SK-N-SH (cell line): ENCODE data around the gene MYO1D. TPM values are rescaled to one million over a fixed set of nuclear protein-coding genes. Genes with fewer than 3 reads are reported as not detected.

Source experiments
- CTCF ChIA-PET: fragments of 300-600, 350-600 bp; formaldehyde crosslinking; extraction: SDS; loops from one replicate; lab custom pipeline; 2021; lab: Yijun Ruan, JAX
- POLR2A ChIA-PET: fragments of 350-600 bp; sonication (Branson Sonifier 250); formaldehyde crosslinking; extraction: SDS; loops from one replicate; lab custom pipeline; 2020; ENCODE audit warnings: antibody characterized with exemption, inconsistent platforms; lab: Yijun Ruan, JAX
- DNase-seq: peaks from one replicate; pipeline ENCODE4 v3.0.0; 2012
- H2AFZ ChIP-seq: fragments of 200-600 bp; sonication (generic); 2 replicates; pipeline ENCODE4 v1.8.1; 2016; ENCODE audit warnings: antibody characterized with exemption, mild to moderate bottlenecking, low read depth
- H3F3A ChIP-seq: fragments of 200-600 bp; sonication (generic); replicated peaks from 2 replicates; pipeline ENCODE3; 2016; ENCODE audit warnings: antibody characterized with exemption, mild to moderate bottlenecking; ENCODE audit not compliant: insufficient read depth
- H3K27ac ChIP-seq, 2 experiments: fragments of 200-500 bp in 1 of 2; fragments of 200-600 bp in 1 of 2; sonication (Bioruptor generic) in 1 of 2; sonication (generic), shearing (Covaris generic) in 1 of 2; 2 replicates each; pipeline versions ENCODE4 v1.5.1 to v1.6.1; 2014 to 2016; ENCODE audit warnings: low read depth in 2 of 2, inconsistent platforms in 1 of 2, low read length in 1 of 2, mild to moderate bottlenecking in 1 of 2, mixed read lengths in 1 of 2
- H3K27me3 ChIP-seq: fragments of 200-600 bp; sonication (generic), shearing (Covaris generic); 2 replicates; pipeline ENCODE4 v1.6.1; 2016; ENCODE audit warnings: mixed run types; ENCODE audit not compliant: insufficient read depth
- H3K36me3 ChIP-seq, 2 experiments: fragments of 200-500 bp in 1 of 2; fragments of 200-600 bp in 1 of 2; sonication (Bioruptor generic) in 1 of 2; sonication (generic) in 1 of 2; replicated peaks in 1 of 2; 2 replicates each; pipeline versions ENCODE3 to v1.5.1; 2014 to 2016; ENCODE audit warnings: low read length in 1 of 2, mild to moderate bottlenecking in 1 of 2; ENCODE audit not compliant: insufficient read depth in 2 of 2, control insufficient read depth in 1 of 2
- H3K4me1 ChIP-seq, 2 experiments: fragments of 200-500 bp in 1 of 2; fragments of 200-600 bp in 1 of 2; sonication (Bioruptor generic) in 1 of 2; sonication (generic), shearing (Covaris generic) in 1 of 2; 2 replicates each; pipeline versions ENCODE4 v1.5.1 to v1.6.1; 2014 to 2016; ENCODE audit warnings: low read depth in 1 of 2, low read length in 1 of 2, mixed run types in 1 of 2; ENCODE audit not compliant: insufficient read depth in 2 of 2, control insufficient read depth in 1 of 2
- H3K4me2 ChIP-seq: fragments of 200-600 bp; sonication (generic), shearing (Covaris generic); 2 replicates; pipeline ENCODE4 v1.6.1; 2017; ENCODE audit warnings: mixed run types
- H3K4me3 ChIP-seq, 2 experiments: fragments of 200-500 bp in 1 of 2; fragments of 200-600 bp in 1 of 2; sonication (Bioruptor generic) in 1 of 2; sonication (generic), shearing (Covaris generic) in 1 of 2; 2 replicates each; pipeline versions ENCODE4 v1.5.1 to v1.8.1; 2014 to 2016; ENCODE audit warnings: low read depth in 2 of 2, inconsistent platforms in 1 of 2, low read length in 1 of 2, mild to moderate bottlenecking in 1 of 2, mixed read lengths in 1 of 2, moderate library complexity in 1 of 2
- H3K79me2 ChIP-seq: fragments of 200-600 bp; sonication (generic); 2 replicates; pipeline ENCODE4 v1.8.1; 2017; ENCODE audit warnings: mild to moderate bottlenecking; ENCODE audit not compliant: insufficient read depth
- H3K9ac ChIP-seq: fragments of 200-600 bp; sonication (generic); 2 replicates; pipeline ENCODE4 v1.6.1; 2017; ENCODE audit warnings: mixed run types
- H3K9me2 ChIP-seq: fragments of 200-600 bp; sonication (generic); 2 replicates; pipeline ENCODE4 v1.6.1; 2017; ENCODE audit warnings: mixed run types
- H3K9me3 ChIP-seq: fragments of 200-600 bp; sonication (generic); 2 replicates; pipeline ENCODE4 v1.6.1; 2017; ENCODE audit warnings: mixed run types, mild to moderate bottlenecking, moderate library complexity
- H4K20me1 ChIP-seq: fragments of 200-600 bp; sonication (generic); 2 replicates; pipeline ENCODE4 v1.6.1; 2017; ENCODE audit warnings: mild to moderate bottlenecking, mixed run types; ENCODE audit not compliant: insufficient read depth
- CTCF ChIP-seq: fragments of 200-600 bp; sonication (generic); IDR thresholded peaks from 2 replicates; pipeline ENCODE4 v1.6.1; 2017; ENCODE audit warnings: antibody characterized with exemption, mild to moderate bottlenecking, moderate library complexity
- EP300 ChIP-seq, 2 experiments: IDR thresholded peaks; 2 replicates each; pipeline versions ENCODE4 v1.4.0 to v1.6.1; 2012; ENCODE audit warnings: borderline replicate concordance in 1 of 2, low read depth in 1 of 2, low read length in 1 of 2
- FOSL2 ChIP-seq: IDR thresholded peaks from 2 replicates; pipeline ENCODE4 v1.4.0; 2012; ENCODE audit warnings: low read depth, mild to moderate bottlenecking, moderate library complexity, borderline replicate concordance
- FOXJ3 ChIP-seq: sonication (generic); formaldehyde crosslinking; IDR thresholded peaks from 2 replicates; pipeline ENCODE4 v1.5.1; 2020; ENCODE audit warnings: mild to moderate bottlenecking, missing genetic modification reagents
- MXI1 ChIP-seq: IDR thresholded peaks from 2 replicates; pipeline ENCODE4 v1.6.1; 2012; ENCODE audit warnings: mild to moderate bottlenecking, low read depth, low read length, improper control_type of control experiment
- POLR2AphosphoS5 ChIP-seq: IDR thresholded peaks from 2 replicates; pipeline ENCODE4 v1.6.1; 2012; ENCODE audit warnings: low read depth, low read length
- RXRA ChIP-seq: IDR thresholded peaks from 2 replicates; pipeline ENCODE4 v1.4.0; 2012; ENCODE audit warnings: low read depth, mild to moderate bottlenecking, borderline replicate concordance
- TCF12 ChIP-seq: IDR thresholded peaks from 2 replicates; pipeline ENCODE4 v1.4.0; 2012
- TEAD4 ChIP-seq: IDR thresholded peaks from 2 replicates; pipeline ENCODE4 v1.4.0; 2012; ENCODE audit warnings: mild to moderate bottlenecking, borderline replicate concordance; ENCODE audit not compliant: insufficient read depth
- YY1 ChIP-seq: IDR thresholded peaks from 2 replicates; pipeline ENCODE4 v1.4.0; 2012; ENCODE audit warnings: low read depth, mild to moderate bottlenecking
- WGBS: methylation state at CpG from one replicate; pipeline ENCODE4 v1.1.6; 2017; ENCODE audit warnings: low lambda C conversion rate; 5-methylcytosine and 5-hydroxymethylcytosine counted together
- polyA plus RNA-seq, 3 experiments: library from polyadenylated mRNA; depleted of rRNA; stranded (reverse); fragments of >200 nt; gene quantifications; 2 replicates each; pipeline ENCODE4 v1.2.3, GENCODE V29; 2012

MYO1D gene
- polyA plus RNA-seq, 1 of the 3 experiments (the other 2 are of a cell fraction), result 20.4 TPM

- Histone ChIP-seq H4K20me1 (no peaks in the 10 kb centered on the region), H3K9ac (no peak overlapping the region), H3K4me3 (no peak overlapping the region), H3K4me2 (no peak overlapping the region), H3K27ac (no peak overlapping the region), H3K79me2 (peaks cover 3% of the 10 kb centered on the region), H2AFZ (no peak overlapping the region), H3K9me2 (no peaks in the 10 kb centered on the region), H3K4me1 (peaks cover 0 to 5% of the 10 kb centered on the region in 2 experiments; a peak in 2 of 4 replicates), H3F3A (peaks cover 22% of the 10 kb centered on the region), H3K9me3 (no peaks in the 10 kb centered on the region), H3K27me3 (no peaks in the 10 kb centered on the region), H3K36me3 (no peaks in the 10 kb centered on the region)
- no peak for DNase-seq
- TF ChIP-seq TCF12 (peak; percentile 11; the same call in 1 of the 2 replicates), MXI1 (no peak), FOXJ3 (no peak), TEAD4 (no peak), RXRA (no peak), FOSL2 (no peak)
- ChIA-PET POLR2A (no interaction called here), CTCF (interaction anchor here (1.2 to 1.4 kb wide), 2 partner anchors 20 to 57 kb away, joined by 3 to 5 read pairs; partner anchors contain the start of gene MYO1D)
- 91% methylated on average over 2 of the region's 2 CpGs for WGBS
Measured at GRCh38 chr17:32820440-32820839, 56.5 kb downstream of the MYO1D start.

- WGBS, result 83% methylated on average over 2 of the region's 2 CpGs
- peaks cover 22% of the 10 kb centered on the region for H3F3A ChIP-seq
- no peaks in the 10 kb centered on the region for H3K9me3 ChIP-seq
- peaks cover 0 to 5% of the 10 kb centered on the region in 2 experiments; a peak in 2 of 4 replicates for H3K4me1 ChIP-seq
- DNase-seq, result no peak
- H3K27me3 ChIP-seq, result no peaks in the 10 kb centered on the region
- no peak overlapping the region for H3K9ac ChIP-seq
- H3K4me2 ChIP-seq, result peak overlapping the region; percentile 24; the same call in 1 of the 2 replicates
- ChIA-PET CTCF (interaction anchor here (1.3 to 1.4 kb wide), 2 partner anchors 19 to 57 kb away, joined by 3 to 4 read pairs; partner anchors contain the start of gene MYO1D), POLR2A (no interaction called here)
- H2AFZ ChIP-seq, result no peak overlapping the region
- peak overlapping the region in 1 of 2 experiments; percentile 65; a peak in 2 of 4 replicates for H3K27ac ChIP-seq
- H3K9me2 ChIP-seq, result no peaks in the 10 kb centered on the region
- no peaks in the 10 kb centered on the region for H3K79me2 ChIP-seq
- H4K20me1 ChIP-seq, result no peaks in the 10 kb centered on the region
- no peaks in the 10 kb centered on the region for H3K36me3 ChIP-seq
- no peak overlapping the region for H3K4me3 ChIP-seq
- no peak for TF ChIP-seq CTCF
- no peak for TF ChIP-seq EP300 (IDR thresholded peaks at IDR 0.05; ENCODE audit: borderline replicate concordance in 1 of 2, low read depth in 1 of 2, low read length in 1 of 2)
- no peak for TF ChIP-seq POLR2AphosphoS5
- no peak for TF ChIP-seq TCF12
- no peak for TF ChIP-seq MXI1
- TF ChIP-seq YY1, result no peak
Measured at GRCh38 chr17:32819787-32820186, 57.1 kb downstream of the MYO1D start.
